Vagina (tissue), 2 donors: ENCODE measurements around the gene PPM1A. TPM values are rescaled to one million over a fixed set of nuclear protein-coding genes. Genes with fewer than 3 reads are reported as not detected.

Experiments used
- DNase-seq, 2 donors: peaks; one replicate each; pipeline ENCODE4 v3.0.0-alpha.2; 2017; ENCODE audit errors: extremely low spot score in 2 of 2
- H3K27ac ChIP-seq: fragments of 200-600 bp; sonication (generic); one replicate; pipeline ENCODE4 v1.5.1; 2019
- H3K27me3 ChIP-seq: fragments of 200-600 bp; sonication (generic); one replicate; pipeline ENCODE4 v1.5.1; 2019
- H3K36me3 ChIP-seq, 2 donors: fragments of 200-600 bp; sonication (generic); one replicate each; pipeline ENCODE4 v1.5.1; 2017 to 2019
- H3K4me1 ChIP-seq: fragments of 200-600 bp; sonication (generic); one replicate; pipeline ENCODE4 v1.5.1; 2019
- H3K4me3 ChIP-seq, 2 donors: fragments of 200-600 bp; sonication (generic); 1 replicate in 1 of 2; 2 replicates in 1 of 2; pipeline ENCODE4 v1.5.1; 2016 to 2019
- H3K9me3 ChIP-seq: fragments of 200-600 bp; sonication (generic); one replicate; pipeline ENCODE4 v1.5.1; 2019
- POLR2A ChIP-seq, 2 donors: fragments of 450-650 bp; IDR thresholded peaks; one replicate each; pipeline ENCODE4 v1.6.1; 2017; ENCODE audit warnings: antibody characterized with exemption in 2 of 2, mild to moderate bottlenecking in 2 of 2, moderate library complexity in 2 of 2
- POLR2AphosphoS5 ChIP-seq, 2 donors: sonication (generic); formaldehyde crosslinking; IDR thresholded peaks; one replicate each; pipeline ENCODE4 v1.9.0; 2017; ENCODE audit warnings: antibody characterized with exemption in 2 of 2, mild to moderate bottlenecking in 2 of 2, low read depth in 1 of 2; ENCODE audit not compliant: insufficient read depth in 1 of 2
- intact Hi-C: fragments of 100-400 bp; cut with DNase I; formaldehyde crosslinking; loops from one replicate; pipeline ENCODE4 v1.15.1; 2023
- total RNA-seq: library from RNA; depleted of rRNA; stranded (reverse); fragments of >200 nt; gene quantifications from one replicate; pipeline ENCODE4 v1.2.3, GENCODE V29; 2016
- TF ChIP-seq, protein P1 (sequence below), 3 experiments: fragments of 450-650 bp in 2 of 3; fragments of 200-600 bp in 1 of 3; sonication (generic) in 1 of 3; IDR thresholded peaks; one replicate each; pipeline ENCODE4 v1.5.1; 2017 to 2019; ENCODE audit warnings: antibody characterized with exemption in 3 of 3, mild to moderate bottlenecking in 2 of 3, moderate library complexity in 2 of 3

The PPM1A gene
- total RNA-seq, 1 donor from 2014 or later = 33.9 TPM

DNA sequence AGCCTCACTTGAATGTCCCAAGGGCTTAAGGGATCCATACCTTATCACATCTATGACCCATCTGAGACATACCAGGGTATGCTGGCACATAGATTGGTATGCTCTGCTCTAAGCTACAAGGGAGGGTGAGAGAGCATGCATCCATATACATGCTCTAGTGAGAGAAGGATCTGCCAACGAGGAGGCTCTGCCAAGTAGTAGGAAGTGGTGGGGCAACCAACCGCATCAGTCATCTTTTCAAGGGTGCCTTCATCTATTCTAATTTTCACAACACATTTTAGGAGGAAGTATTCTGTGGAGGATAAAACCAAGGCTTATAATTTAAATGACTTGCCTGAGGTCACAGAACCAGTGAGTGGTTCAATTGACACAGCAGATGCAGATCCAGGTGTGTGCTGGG is 6.6 kb upstream of the PPM1A start:
- TF ChIP-seq POLR2AphosphoS5 (IDR thresholded peaks at IDR 0.05; ENCODE audit: insufficient read depth in 1 of 2, low read depth in 1 of 2) (no peak), POLR2A (IDR thresholded peaks at IDR 0.05) (no peak)
- TF ChIP-seq, protein P1, sequence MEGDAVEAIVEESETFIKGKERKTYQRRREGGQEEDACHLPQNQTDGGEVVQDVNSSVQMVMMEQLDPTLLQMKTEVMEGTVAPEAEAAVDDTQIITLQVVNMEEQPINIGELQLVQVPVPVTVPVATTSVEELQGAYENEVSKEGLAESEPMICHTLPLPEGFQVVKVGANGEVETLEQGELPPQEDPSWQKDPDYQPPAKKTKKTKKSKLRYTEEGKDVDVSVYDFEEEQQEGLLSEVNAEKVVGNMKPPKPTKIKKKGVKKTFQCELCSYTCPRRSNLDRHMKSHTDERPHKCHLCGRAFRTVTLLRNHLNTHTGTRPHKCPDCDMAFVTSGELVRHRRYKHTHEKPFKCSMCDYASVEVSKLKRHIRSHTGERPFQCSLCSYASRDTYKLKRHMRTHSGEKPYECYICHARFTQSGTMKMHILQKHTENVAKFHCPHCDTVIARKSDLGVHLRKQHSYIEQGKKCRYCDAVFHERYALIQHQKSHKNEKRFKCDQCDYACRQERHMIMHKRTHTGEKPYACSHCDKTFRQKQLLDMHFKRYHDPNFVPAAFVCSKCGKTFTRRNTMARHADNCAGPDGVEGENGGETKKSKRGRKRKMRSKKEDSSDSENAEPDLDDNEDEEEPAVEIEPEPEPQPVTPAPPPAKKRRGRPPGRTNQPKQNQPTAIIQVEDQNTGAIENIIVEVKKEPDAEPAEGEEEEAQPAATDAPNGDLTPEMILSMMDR (IDR thresholded peaks at IDR 0.05) = no peak
- DNase-seq = no peak
- Histone ChIP-seq H3K4me3 (no peak overlapping the region), H3K4me1 (no peaks in the 10 kb centered on the region), H3K36me3 (no peaks in the 10 kb centered on the region), H3K27ac (no peak overlapping the region), H3K27me3 (no peaks in the 10 kb centered on the region), H3K9me3 (no peaks in the 10 kb centered on the region)
- intact Hi-C loops = no loop called here

DNA sequence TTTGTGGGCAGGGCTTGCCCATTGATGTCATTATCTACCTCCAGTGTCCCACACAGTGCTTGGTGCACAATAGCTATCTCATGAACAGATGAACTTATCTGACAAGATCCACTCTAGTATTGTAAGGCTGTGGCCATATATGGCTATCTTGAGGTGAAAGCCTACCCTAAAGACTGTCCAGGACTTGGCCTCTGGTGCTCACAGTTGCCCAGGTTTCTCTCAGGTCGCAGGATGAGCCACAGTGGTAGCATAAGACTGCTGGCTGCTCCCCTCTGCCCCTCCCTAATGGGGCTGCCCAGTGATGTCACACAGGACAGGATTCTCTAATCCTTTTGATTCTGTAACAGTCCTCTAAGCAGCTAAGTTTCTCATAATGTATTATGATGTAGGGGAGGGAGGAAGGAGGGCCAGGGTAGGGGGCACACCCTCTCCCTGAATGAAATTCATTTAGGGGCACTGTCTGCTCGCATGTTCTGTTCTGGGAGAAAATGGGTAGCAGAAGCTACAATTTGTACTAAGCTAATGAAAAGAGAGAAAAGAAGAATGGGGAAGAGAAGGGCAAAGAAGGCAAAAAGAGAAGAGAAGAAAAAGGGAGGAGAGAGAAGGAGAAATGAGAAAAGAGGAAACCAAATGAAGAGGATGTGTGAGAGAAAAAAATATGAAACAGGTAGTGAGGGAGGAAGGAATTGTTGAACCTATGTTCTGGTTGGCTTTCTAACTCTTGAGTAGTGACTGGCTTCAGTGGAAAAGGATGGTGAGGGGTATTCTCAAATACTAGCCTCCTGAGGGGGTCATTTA is 3.4 kb upstream of the PPM1A start:
- Histone ChIP-seq H3K4me1 (peaks cover 3% of the 10 kb centered on the region), H3K4me3 (no peak overlapping the region), H3K36me3 (no peaks in the 10 kb centered on the region), H3K9me3 (no peaks in the 10 kb centered on the region), H3K27me3 (no peaks in the 10 kb centered on the region), H3K27ac (no peak overlapping the region)
- no peak for DNase-seq
- intact Hi-C loops = no loop called here
- TF ChIP-seq, protein P1 (IDR thresholded peaks at IDR 0.05) = no peak
- TF ChIP-seq POLR2AphosphoS5 (IDR thresholded peaks at IDR 0.05; ENCODE audit: insufficient read depth in 1 of 2, low read depth in 1 of 2) (no peak), POLR2A (IDR thresholded peaks at IDR 0.05) (no peak)

DNA sequence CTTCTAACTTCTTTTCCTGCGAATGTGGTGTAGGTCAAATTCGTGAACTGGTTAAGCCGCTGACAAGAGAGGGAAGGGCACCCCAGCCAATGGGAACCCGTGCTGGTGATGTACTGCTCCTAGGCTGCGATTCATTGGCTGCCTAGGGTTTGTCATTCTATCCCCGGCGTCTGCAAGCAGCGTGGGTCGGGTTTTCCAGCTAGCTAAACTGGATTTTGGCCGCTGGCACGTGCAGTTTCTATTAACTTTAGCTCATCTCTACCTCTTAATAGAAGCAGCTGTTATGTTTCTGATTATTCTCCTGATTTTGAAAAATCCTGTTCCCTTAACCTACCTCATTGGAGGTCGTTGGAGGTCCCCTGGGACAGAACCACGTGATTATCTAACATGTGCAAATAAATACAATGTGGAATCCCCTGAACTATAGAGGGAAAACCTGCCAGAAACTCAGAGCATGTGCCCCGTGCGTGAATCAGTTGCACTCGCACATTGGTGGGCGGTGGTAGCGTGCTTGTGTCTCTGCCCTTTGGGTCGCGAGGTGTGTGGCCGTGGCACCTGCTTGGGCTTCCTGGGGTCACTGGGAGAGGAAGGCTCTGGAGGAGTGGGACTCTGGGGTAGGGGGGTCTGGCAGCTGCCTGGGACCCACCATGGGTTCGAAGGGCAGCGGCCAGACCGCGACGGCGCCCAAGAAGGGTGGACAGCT is 876 bp upstream of the PPM1A start:
- DNase-seq = peak in 1 of 2 donors; percentile 99
- H3K36me3 ChIP-seq = no peaks in the 10 kb centered on the region
- TF ChIP-seq POLR2AphosphoS5 (IDR thresholded peaks at IDR 0.05; ENCODE audit: insufficient read depth in 1 of 2, low read depth in 1 of 2) (peak in 1 of 2 donors; percentile 86), POLR2A (IDR thresholded peaks at IDR 0.05) (peak in 1 of 2 donors; percentile 65)
- TF ChIP-seq, protein P1 (IDR thresholded peaks at IDR 0.05) = no peak
- H3K27me3 ChIP-seq = no peaks in the 10 kb centered on the region
- no peaks in the 10 kb centered on the region for H3K9me3 ChIP-seq
- peak overlapping the region; percentile 69 to 90 for H3K4me3 ChIP-seq
- peaks cover 29% of the 10 kb centered on the region for H3K4me1 ChIP-seq
- intact Hi-C loops = no loop called here
- peak overlapping the region; percentile 98 for H3K27ac ChIP-seq

DNA sequence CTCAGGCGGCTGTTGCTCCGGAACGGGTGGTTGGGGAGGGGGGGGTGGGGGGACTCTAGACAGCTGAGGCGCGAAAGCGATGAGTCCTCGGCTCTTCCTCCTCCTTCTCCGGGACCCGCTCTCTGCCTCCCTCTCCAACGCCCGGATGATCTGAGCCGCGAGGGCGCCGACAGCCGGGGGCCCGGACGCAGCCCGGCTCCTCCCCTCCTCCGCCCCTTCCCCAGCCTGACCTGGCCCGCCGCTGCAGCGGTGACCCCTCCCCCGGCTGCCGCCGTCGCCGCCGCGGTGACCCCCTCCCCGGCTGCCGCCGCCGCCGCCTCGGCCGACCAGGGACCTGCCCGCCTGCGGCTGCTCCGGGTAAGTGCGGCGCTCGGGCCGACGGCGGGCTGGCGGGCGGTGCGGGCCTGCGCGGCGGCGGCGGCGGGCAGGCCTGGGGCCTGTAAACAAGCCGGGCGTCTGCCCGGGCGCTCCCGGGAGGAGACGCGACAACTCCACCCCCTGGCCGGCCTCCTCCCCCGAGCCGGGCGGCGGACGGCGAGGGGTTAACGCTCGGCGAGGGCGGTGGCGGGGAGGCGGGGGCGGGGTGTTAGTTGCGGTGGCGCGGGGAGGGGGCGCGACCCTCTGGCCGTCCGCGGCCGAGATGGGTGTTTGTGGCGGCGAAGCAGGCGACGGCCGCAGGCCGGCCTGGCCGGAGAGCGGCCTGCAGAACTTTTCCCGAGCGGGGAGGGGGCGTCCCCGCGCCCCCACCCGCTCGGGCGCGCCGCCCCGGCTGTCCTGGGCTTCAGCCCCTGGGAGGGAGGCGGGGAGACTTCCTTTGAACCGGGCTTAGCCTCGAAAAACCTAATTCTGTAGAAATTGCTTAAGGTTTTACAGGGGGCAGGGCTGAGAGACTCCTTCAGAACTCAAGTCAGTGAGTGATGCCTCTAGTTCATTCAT is 568 bp downstream of the PPM1A start:
- H3K4me3 ChIP-seq = peak overlapping the region; percentile 69 to 90
- TF ChIP-seq, protein P1 (IDR thresholded peaks at IDR 0.05) = no peak
- peak in 1 of 2 donors; percentile 43 for TF ChIP-seq POLR2A (IDR thresholded peaks at IDR 0.05)
- peaks cover 43% of the 10 kb centered on the region for H3K4me1 ChIP-seq
- no peaks in the 10 kb centered on the region for H3K27me3 ChIP-seq
- no peaks in the 10 kb centered on the region for H3K36me3 ChIP-seq
- no peaks in the 10 kb centered on the region for H3K9me3 ChIP-seq
- DNase-seq = peak in 1 of 2 donors; percentile 88
- intact Hi-C loops = no loop called here
- peak overlapping the region; percentile 98 for H3K27ac ChIP-seq
